Cerebellar nuclear complex (tissue), 1 donor: ENCODE data around the gene FGFR4.

ENCODE experiments used
- DNase-seq, 2 experiments: peaks; one replicate each; lab custom pipeline; 2025; lab: John Stamatoyannopoulos, UW

Gene FGFR4

DNA sequence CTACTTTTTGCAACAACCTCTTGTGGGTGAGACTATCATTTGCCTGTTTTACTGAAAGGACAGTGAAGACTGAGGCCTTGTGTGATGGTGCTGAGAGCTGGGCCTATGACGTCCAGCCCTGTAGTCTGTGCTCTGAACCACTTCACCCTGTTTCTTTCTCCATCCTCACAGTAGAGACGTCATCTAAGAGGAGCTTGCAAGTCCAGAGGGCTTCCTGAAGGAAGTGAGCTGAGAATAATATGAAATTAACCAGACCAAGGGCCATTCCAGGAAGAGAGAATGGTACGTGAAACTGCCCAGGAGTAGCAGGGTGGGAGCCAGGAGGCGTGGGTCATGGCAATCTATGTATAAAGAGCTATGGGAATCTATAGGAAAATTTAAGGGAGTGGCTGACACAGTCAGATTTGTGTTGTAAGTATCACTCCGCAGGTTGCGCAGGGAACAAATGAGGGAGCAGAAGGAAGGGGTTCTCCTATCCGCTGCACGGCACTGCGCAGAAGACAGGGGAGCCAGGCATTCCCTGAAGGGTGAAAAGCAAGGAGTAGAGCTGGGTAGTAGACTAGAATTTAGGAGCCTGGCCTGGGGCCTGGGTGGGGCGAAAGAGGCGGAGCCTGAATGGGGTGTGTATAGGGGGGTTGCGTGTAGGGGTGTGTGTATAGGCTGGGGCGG lies 596 bp upstream of the FGFR4 start:
- DNase-seq = no peak

DNA sequence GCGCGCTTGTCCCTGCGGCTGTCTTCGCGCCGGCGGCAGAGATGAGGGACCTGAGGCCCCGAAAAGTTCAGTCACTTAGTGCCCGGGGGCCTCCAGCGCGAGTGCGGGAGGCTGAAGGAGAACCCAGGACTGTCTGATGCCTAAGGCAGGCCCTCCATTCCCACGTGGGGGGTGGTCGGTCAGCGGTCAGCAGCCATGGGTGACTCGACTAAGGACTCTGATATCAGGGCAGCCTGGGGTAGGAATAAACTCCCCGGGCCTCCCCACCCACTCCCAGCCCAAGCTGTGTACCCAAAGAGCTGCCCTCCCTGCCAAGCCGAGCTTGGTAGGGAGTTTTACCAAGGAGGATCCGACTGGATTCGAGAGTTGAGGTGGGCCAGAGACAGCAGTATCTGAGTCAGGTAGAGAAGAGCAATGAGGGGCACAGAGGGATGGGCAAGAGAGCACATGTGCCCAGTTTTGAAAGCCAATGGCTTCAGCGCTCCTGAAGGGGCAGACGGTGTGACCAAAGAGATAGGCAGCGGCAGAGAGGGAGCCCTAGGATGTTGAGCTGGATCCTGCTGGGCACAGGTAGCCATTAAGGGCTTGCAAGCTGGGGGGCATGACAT lies 787 bp downstream of the FGFR4 start:
- no peak for DNase-seq

GRCh38 chr5:177089127-177089526 lies 2.4 kb downstream of the FGFR4 start:
- no peak for DNase-seq

GRCh38 chr5:177089825-177090641 lies 3.3 kb downstream of the FGFR4 start:
- no peak for DNase-seq

- DNase-seq = no peak
Measured at GRCh38 chr5:177090813-177091212, 4.1 kb downstream of the FGFR4 start.

DNA sequence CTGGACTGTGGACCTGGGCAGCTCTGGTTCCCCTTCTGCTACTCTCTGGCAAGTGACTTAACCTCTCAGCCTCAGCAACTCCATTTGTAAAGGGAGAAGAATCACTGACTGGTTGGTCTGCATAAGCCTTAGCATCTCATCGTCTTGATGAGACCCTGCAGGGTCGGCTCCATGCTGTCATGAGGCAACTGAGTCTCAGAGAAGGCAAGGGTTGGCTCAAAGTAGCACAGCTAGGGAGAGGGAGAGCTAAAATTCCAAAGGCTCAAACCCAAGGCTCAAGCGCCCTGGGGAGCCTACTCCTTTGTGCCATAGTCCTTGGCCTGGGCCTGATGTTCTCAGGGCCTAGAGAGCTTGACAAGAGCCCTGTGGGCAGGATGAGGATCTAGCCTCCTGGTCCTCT lies 4.5 kb downstream of the FGFR4 start:
- DNase-seq = no peak

DNA sequence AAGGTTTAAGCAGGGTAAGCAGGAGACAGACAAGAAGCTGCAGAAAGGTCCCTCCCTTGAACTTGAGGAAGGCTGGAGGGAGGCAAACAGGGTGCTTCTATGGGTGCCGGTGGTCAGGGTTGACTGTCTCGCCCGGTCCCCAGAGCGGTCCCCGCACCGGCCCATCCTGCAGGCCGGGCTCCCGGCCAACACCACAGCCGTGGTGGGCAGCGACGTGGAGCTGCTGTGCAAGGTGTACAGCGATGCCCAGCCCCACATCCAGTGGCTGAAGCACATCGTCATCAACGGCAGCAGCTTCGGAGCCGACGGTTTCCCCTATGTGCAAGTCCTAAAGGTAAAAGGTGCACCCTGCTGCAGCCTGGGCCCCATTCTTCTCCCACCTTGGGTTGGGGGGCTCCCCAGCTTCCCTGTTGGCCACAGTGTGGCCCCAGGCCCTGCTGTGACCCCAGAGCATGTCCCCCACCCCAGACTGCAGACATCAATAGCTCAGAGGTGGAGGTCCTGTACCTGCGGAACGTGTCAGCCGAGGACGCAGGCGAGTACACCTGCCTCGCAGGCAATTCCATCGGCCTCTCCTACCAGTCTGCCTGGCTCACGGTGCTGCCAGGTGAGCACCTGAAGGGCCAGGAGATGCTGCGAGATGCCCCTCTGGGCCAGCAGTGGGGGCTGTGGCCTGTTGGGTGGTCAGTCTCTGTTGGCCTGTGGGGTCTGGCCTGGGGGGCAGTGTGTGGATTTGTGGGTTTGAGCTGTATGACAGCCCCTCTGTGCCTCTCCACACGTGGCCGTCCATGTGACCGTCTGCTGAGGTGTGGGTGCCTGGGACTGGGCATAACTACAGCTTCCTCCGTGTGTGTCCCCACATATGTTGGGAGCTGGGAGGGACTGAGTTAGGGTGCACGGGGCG lies 5.7 kb downstream of the FGFR4 start:
- DNase-seq = no peak

DNA sequence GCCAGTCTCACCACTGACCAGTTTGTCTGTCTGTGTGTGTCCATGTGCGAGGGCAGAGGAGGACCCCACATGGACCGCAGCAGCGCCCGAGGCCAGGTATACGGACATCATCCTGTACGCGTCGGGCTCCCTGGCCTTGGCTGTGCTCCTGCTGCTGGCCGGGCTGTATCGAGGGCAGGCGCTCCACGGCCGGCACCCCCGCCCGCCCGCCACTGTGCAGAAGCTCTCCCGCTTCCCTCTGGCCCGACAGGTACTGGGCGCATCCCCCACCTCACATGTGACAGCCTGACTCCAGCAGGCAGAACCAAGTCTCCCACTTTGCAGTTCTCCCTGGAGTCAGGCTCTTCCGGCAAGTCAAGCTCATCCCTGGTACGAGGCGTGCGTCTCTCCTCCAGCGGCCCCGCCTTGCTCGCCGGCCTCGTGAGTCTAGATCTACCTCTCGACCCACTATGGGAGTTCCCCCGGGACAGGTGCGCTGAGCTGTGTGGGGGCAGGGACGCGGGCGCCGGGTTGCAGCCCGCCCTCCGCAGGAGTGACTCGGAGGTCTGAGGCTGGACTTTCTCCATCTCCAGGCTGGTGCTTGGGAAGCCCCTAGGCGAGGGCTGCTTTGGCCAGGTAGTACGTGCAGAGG lies 6.5 kb downstream of the FGFR4 start:
- DNase-seq = no peak

GRCh38 chr5:177093803-177094202 lies 7.1 kb downstream of the FGFR4 start:
- no peak for DNase-seq

- DNase-seq = no peak
Measured at GRCh38 chr5:177094224-177095087, 7.7 kb downstream of the FGFR4 start.

GRCh38 chr5:177095088-177095669 lies 8.5 kb downstream of the FGFR4 start:
- DNase-seq = no peak

- no peak for DNase-seq
Measured at GRCh38 chr5:177096162-177097015, 9.7 kb downstream of the FGFR4 start.

GRCh38 chr5:177097016-177097985 lies 10.6 kb downstream of the FGFR4 start:
- no peak for DNase-seq

GRCh38 chr5:177098120-177098469 lies 11.4 kb downstream of the FGFR4 start:
- DNase-seq = no peak

DNA sequence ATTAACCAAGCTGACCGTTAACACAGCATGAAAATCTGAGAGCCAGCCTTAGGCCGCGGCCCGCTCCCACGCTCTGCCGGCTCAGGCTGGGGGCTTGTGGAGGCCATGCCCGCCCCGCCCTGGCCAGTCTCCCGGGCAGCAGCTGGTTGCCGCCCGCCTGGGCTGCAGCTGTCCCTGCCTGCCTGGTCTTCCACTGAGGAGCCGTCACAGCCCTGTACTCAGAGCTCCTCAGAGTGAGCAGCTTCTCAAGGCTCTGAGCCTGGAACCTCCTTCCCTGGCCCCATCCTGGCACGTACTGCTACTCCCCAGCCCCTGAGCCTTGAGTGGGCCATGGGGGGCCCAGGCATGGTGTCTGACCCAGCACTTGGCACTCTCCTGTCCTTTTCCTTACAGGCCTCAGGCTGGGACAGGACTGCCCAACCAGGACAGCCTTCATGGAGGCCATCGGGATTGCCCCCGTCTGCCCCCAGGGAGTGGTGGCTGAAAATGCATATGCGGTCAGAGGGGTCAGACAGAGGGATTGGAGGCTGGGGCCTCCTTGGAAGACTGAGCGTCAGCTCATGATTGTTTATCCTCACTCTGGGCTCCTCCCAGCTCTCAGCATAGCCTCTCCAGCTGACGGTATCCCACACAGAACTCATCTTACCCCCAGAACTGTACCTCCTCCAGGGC lies 11.9 kb downstream of the FGFR4 start:
- DNase-seq = no peak

GRCh38 chr5:177099422-177100093 lies 12.8 kb downstream of the FGFR4 start:
- DNase-seq = no peak

DNA sequence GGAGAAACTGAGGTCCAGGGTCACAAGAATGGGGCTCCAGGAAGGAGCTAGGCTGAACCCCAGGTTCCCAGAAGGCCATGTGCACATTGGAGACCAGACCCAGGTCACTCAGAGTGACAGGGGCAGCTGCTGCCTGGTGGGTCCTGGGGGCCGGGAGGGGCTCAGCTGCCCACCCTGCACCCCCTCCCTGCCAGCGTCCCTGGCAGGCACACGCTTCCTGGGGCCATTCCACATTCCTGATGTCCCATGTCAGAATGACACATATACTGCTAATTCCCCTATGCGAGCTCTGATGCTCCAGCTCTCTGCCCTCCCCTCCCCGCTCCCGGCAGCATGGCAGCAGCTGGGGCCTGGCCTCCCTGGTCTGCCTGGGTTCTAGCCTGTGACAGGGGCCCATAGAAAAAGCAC lies 14.0 kb downstream of the FGFR4 start:
- no peak for DNase-seq
